ENCODE measurements around the gene CAPNS2. TPM values are rescaled to one million over a fixed set of nuclear protein-coding genes. Genes with fewer than 3 reads are reported as not detected.
"Not testable (repeated sequence)": the region's sequence is repeated elsewhere in the genome, so short reads cannot be mapped to it uniquely, and the experiment has no call there.

CAPNS2 gene
- total RNA-seq, 1 experiment from 2014 or later, result 1.4 TPM

- Histone ChIP-seq H3K4me3 (ENCODE audit: low read depth in 2 of 2, low read length in 2 of 2) (no peak overlapping the region), H3K4me1 (ENCODE audit: control insufficient read depth, insufficient read depth, low read length) (no peaks in the 10 kb centered on the region), H3K27me3 (ENCODE audit: control insufficient read depth, insufficient read depth, low read length) (no peaks in the 10 kb centered on the region), H3K36me3 (ENCODE audit: control insufficient read depth, insufficient read depth, low read length) (no peaks in the 10 kb centered on the region), H3K27ac (ENCODE audit: low read length) (no peak overlapping the region), H3K9me3 (ENCODE audit: control insufficient read depth, insufficient read depth, low read depth, low read length) (no peaks in the 10 kb centered on the region)
- DNase-seq (ENCODE audit: low read depth, low spot score) (no peak), ATAC-seq (no peak)
- no peak for TF ChIP-seq REST (IDR thresholded peaks at IDR 0.05; ENCODE audit: insufficient read depth in 1 of 2, low read depth in 2 of 2, low read length in 1 of 2)
- TF ChIP-seq TCF7L2 (IDR thresholded peaks at IDR 0.05; ENCODE audit: low read depth, low read length), result no peak
- no peak for TF ChIP-seq CTCF (IDR thresholded peaks at IDR 0.05)
- no peak for TF ChIP-seq POLR2AphosphoS5 (IDR thresholded peaks at IDR 0.05; ENCODE audit: low read depth, low read length)
- no peak for TF ChIP-seq SIN3A (IDR thresholded peaks at IDR 0.05; ENCODE audit: borderline replicate concordance, insufficient read depth, low read depth, low read length)
- ChIA-PET CTCF (no interaction called here), POLR2A (no interaction called here)
- intact Hi-C loops (cut with micrococcal nuclease; ENCODE audit: unreplicated experiment) (no loop called here), in situ Hi-C loops (cut with HindIII; ENCODE audit: low pct_unique_long_range_greater_than_20kb, low sequenced_read_pairs) (no loop called here)
- BruUV-seq (replicated peaks), result no TSS peak
Measured at GRCh38 chr16:55615071-55615470, 48.6 kb downstream of the CAPNS2 start.

- DNase-seq (ENCODE audit: low read depth, low spot score); H3K36me3 ChIP-seq (ENCODE audit: control insufficient read depth, insufficient read depth, low read length); ATAC-seq; H3K27ac ChIP-seq (ENCODE audit: low read length); POLR2A ChIA-PET; in situ Hi-C loops (cut with HindIII; ENCODE audit: low pct_unique_long_range_greater_than_20kb, low sequenced_read_pairs); CTCF ChIA-PET; H3K9me3 ChIP-seq (ENCODE audit: control insufficient read depth, insufficient read depth, low read depth, low read length); H3K4me1 ChIP-seq (ENCODE audit: control insufficient read depth, insufficient read depth, low read length); BruUV-seq (replicated peaks); H3K4me3 ChIP-seq (ENCODE audit: low read depth in 2 of 2, low read length in 2 of 2); intact Hi-C loops (cut with micrococcal nuclease; ENCODE audit: unreplicated experiment); H3K27me3 ChIP-seq (ENCODE audit: control insufficient read depth, insufficient read depth, low read length): not testable (repeated sequence)
Measured at GRCh38 chr16:55615670-55616069, 49.2 kb downstream of the CAPNS2 start.

Other genes with a start within 250 kb of the CAPNS2 start
- gene IRX6, start 242.5 kb upstream of the CAPNS2 start, total RNA-seq (2021; ENCODE audit: unreplicated experiment), result not detected
- gene MMP2, start 87.5 kb upstream of the CAPNS2 start, total RNA-seq (2021; ENCODE audit: unreplicated experiment), result 311 TPM
- gene LPCAT2, start 57.6 kb upstream of the CAPNS2 start, total RNA-seq (2021; ENCODE audit: unreplicated experiment), result 62.1 TPM
- 0.10 TPM for gene SLC6A2, start 89.3 kb downstream of the CAPNS2 start, total RNA-seq (2021; ENCODE audit: unreplicated experiment)